H1 (cell line): Measurements from ENCODE around the gene OSBPL3. TPM values are rescaled to one million over a fixed set of nuclear protein-coding genes. Genes with fewer than 3 reads are reported as not detected.

ENCODE experiments used
- CTCF ChIA-PET: fragments of 300-600 bp; sonication (Branson Sonifier 250); formaldehyde crosslinking; loops from one replicate; lab custom pipeline; 2021; ENCODE audit not compliant: partially characterized antibody; lab: Charles Lee
- POLR2A ChIA-PET: fragments of 300-600 bp; sonication (Branson Sonifier 250); formaldehyde crosslinking; loops from one replicate; lab custom pipeline; 2021; ENCODE audit warnings: inconsistent platforms; ENCODE audit not compliant: partially characterized antibody; lab: Charles Lee
- DNase-seq, 2 experiments: peaks; one replicate each; pipeline versions ENCODE4 v3.0.0 to v3.0.0-alpha.2; 2010 to 2022; ENCODE audit warnings: low spot score in 2 of 2, low read depth in 1 of 2, mixed read lengths in 1 of 2
- FAIRE-seq: peaks from 2 replicates; lab custom pipeline; 2011; peaks lifted over from hg19 to GRCh38; lab: Jason Lieb, UNC
- H2AFZ ChIP-seq: 2 replicates; pipeline ENCODE4 v1.8.1; 2012; ENCODE audit warnings: low read length, inconsistent platforms
- H2AK5ac ChIP-seq: 2 replicates; pipeline ENCODE4 v1.6.1; 2013; ENCODE audit warnings: low read depth, low read length
- H2BK120ac ChIP-seq: replicated peaks from 2 replicates; pipeline ENCODE3; 2013; ENCODE audit warnings: low read depth, low read length, inconsistent platforms
- H2BK12ac ChIP-seq: 2 replicates; pipeline ENCODE4 v1.6.1; 2013; ENCODE audit warnings: low read depth, low read length
- H2BK15ac ChIP-seq: 2 replicates; pipeline ENCODE4 v1.6.1; 2013; ENCODE audit warnings: low read length
- H2BK20ac ChIP-seq: 2 replicates; pipeline ENCODE4 v1.6.1; 2013; ENCODE audit warnings: low read length
- H2BK5ac ChIP-seq: 2 replicates; pipeline ENCODE4 v1.6.1; 2013; ENCODE audit warnings: low read depth, low read length
- H3K14ac ChIP-seq: 2 replicates; pipeline ENCODE4 v1.6.1; 2013; ENCODE audit warnings: inconsistent platforms; ENCODE audit not compliant: insufficient read length
- H3K18ac ChIP-seq: 2 replicates; pipeline ENCODE4 v1.6.1; 2013; ENCODE audit warnings: low read length; ENCODE audit errors: extremely low read depth
- H3K23ac ChIP-seq: 2 replicates; pipeline ENCODE4 v1.6.1; 2013; ENCODE audit warnings: inconsistent platforms; ENCODE audit not compliant: insufficient read length
- H3K23me2 ChIP-seq: 2 replicates; pipeline ENCODE4 v1.6.1; 2013; ENCODE audit warnings: low read depth, low read length
- H3K27ac ChIP-seq: 2 replicates; pipeline ENCODE4 v1.6.1; 2011; ENCODE audit warnings: low read depth, low read length, inconsistent platforms
- H3K27me3 ChIP-seq, 4 experiments: replicated peaks in 1 of 4; 1 replicate in 1 of 4; 2 replicates in 3 of 4; pipeline versions ENCODE4 v1.6.1 to v1.8.1; 2011 to 2013; ENCODE audit warnings: low read length in 3 of 4, mild to moderate bottlenecking in 3 of 4, inconsistent platforms in 2 of 4, mixed read lengths in 2 of 4, moderate library complexity in 1 of 4; ENCODE audit not compliant: control insufficient read depth in 3 of 4, insufficient read depth in 3 of 4; ENCODE audit errors: extremely low read depth in 1 of 4
- H3K36me3 ChIP-seq, 4 experiments: 2 replicates each; pipeline versions ENCODE4 v1.6.1 to v1.8.1; 2011 to 2013; ENCODE audit warnings: mild to moderate bottlenecking in 4 of 4, low read length in 3 of 4, moderate library complexity in 2 of 4, control low read depth in 1 of 4, inconsistent platforms in 1 of 4; ENCODE audit not compliant: insufficient read depth in 4 of 4, control insufficient read depth in 2 of 4
- H3K4ac ChIP-seq: replicated peaks from 2 replicates; pipeline ENCODE3; 2013; ENCODE audit warnings: low read length, low read depth, mixed read lengths, inconsistent platforms; ENCODE audit not compliant: insufficient read length
- H3K4me1 ChIP-seq, 4 experiments: replicated peaks in 1 of 4; 1 replicate in 1 of 4; 2 replicates in 3 of 4; pipeline versions ENCODE4 v1.6.1 to v1.8.1; 2011 to 2013; ENCODE audit warnings: low read length in 3 of 4, inconsistent platforms in 2 of 4, mixed read lengths in 1 of 4; ENCODE audit not compliant: insufficient read depth in 4 of 4, control insufficient read depth in 3 of 4
- H3K4me2 ChIP-seq, 2 experiments: 2 replicates each; pipeline versions ENCODE4 v1.6.1 to v1.8.1; 2011 to 2013; ENCODE audit warnings: low read depth in 2 of 2, low read length in 2 of 2, control low read depth in 1 of 2, inconsistent platforms in 1 of 2, mild to moderate bottlenecking in 1 of 2; ENCODE audit not compliant: insufficient read depth in 1 of 2
- H3K4me3 ChIP-seq, 4 experiments: fragments of 200-600, 300-600 bp in 1 of 4; sonication (generic), shearing (Covaris generic), sonication (Bioruptor Twin) in 1 of 4; 2 replicates each; pipeline versions ENCODE4 v1.5.1 to v1.8.1; 2011 to 2016; ENCODE audit warnings: low read length in 4 of 4, low read depth in 3 of 4, control low read depth in 2 of 4, inconsistent platforms in 2 of 4, mild to moderate bottlenecking in 2 of 4, mixed read lengths in 1 of 4, moderate library complexity in 1 of 4; ENCODE audit not compliant: insufficient read depth in 2 of 4; ENCODE audit errors: extremely low read depth in 1 of 4
- H3K56ac ChIP-seq: replicated peaks from 2 replicates; pipeline ENCODE3; 2013; ENCODE audit warnings: low read depth, mild to moderate bottlenecking, mixed read lengths, low read length, inconsistent platforms; ENCODE audit not compliant: insufficient read length
- H3K79me1 ChIP-seq: 2 replicates; pipeline ENCODE4 v1.6.1; 2013; ENCODE audit warnings: low read depth, low read length, control low read depth
- H3K79me2 ChIP-seq, 2 experiments: 2 replicates each; pipeline versions ENCODE4 v1.6.1 to v1.8.1; 2012 to 2013; ENCODE audit warnings: low read length in 2 of 2, mild to moderate bottlenecking in 2 of 2, inconsistent platforms in 1 of 2; ENCODE audit not compliant: insufficient read depth in 2 of 2, control insufficient read depth in 1 of 2
- H3K9ac ChIP-seq, 4 experiments: replicated peaks in 1 of 4; 1 replicate in 1 of 4; 2 replicates in 3 of 4; pipeline versions ENCODE4 v1.6.1 to v1.8.1; 2011 to 2013; ENCODE audit warnings: low read depth in 3 of 4, low read length in 3 of 4, control low read depth in 2 of 4, mild to moderate bottlenecking in 2 of 4, moderate library complexity in 2 of 4, inconsistent platforms in 1 of 4; ENCODE audit errors: extremely low read depth in 1 of 4
- H3K9me3 ChIP-seq, 2 experiments: 2 replicates each; pipeline versions ENCODE4 v1.6.1 to v1.8.1; 2012 to 2013; ENCODE audit warnings: mild to moderate bottlenecking in 2 of 2, moderate library complexity in 2 of 2, control low read depth in 1 of 2, inconsistent platforms in 1 of 2, low read depth in 1 of 2, low read length in 1 of 2, mixed read lengths in 1 of 2; ENCODE audit not compliant: insufficient read depth in 2 of 2
- H4K20me1 ChIP-seq, 2 experiments: replicated peaks in 1 of 2; 2 replicates each; pipeline versions ENCODE3 to v1.8.1; 2011 to 2013; ENCODE audit warnings: inconsistent platforms in 2 of 2, low read length in 2 of 2, mild to moderate bottlenecking in 1 of 2; ENCODE audit not compliant: insufficient read depth in 2 of 2, control insufficient read depth in 1 of 2
- H4K5ac ChIP-seq: 2 replicates; pipeline ENCODE4 v1.6.1; 2013; ENCODE audit warnings: low read length, low read depth, mixed read lengths, inconsistent platforms; ENCODE audit not compliant: insufficient read length
- H4K8ac ChIP-seq: 2 replicates; pipeline ENCODE4 v1.8.0; 2013; ENCODE audit warnings: mild to moderate bottlenecking, moderate library complexity, low read length, inconsistent platforms; ENCODE audit not compliant: insufficient read depth; ENCODE audit errors: extremely low read depth
- H4K91ac ChIP-seq: replicated peaks from 2 replicates; pipeline ENCODE3; 2013; ENCODE audit warnings: low read length, mixed read lengths, inconsistent platforms; ENCODE audit not compliant: insufficient read length
- CHD1 ChIP-seq: IDR thresholded peaks from 2 replicates; pipeline ENCODE4 v1.6.1; 2012; ENCODE audit warnings: low read depth, low read length, improper control_type of control experiment
- JUN ChIP-seq: IDR thresholded peaks from 2 replicates; pipeline ENCODE4 v1.6.1; 2011; ENCODE audit warnings: low read depth, mild to moderate bottlenecking, improper control_type of control experiment, low read length
- KDM1A ChIP-seq: fragments of 200-600, 300-600 bp; sonication (generic); IDR thresholded peaks from 2 replicates; pipeline ENCODE4 v1.7.1; 2016; ENCODE audit warnings: mild to moderate bottlenecking, low read length, borderline replicate concordance
- KDM5A ChIP-seq: fragments of 200-600 bp; IDR thresholded peaks from 2 replicates; pipeline ENCODE4 v1.7.1; 2012; ENCODE audit warnings: mild to moderate bottlenecking, low read length, inconsistent platforms, mixed read lengths
- POLR2AphosphoS5 ChIP-seq: IDR thresholded peaks from 2 replicates; pipeline ENCODE4 v1.6.1; 2011; ENCODE audit warnings: low read depth, low read length
- RXRA ChIP-seq: IDR thresholded peaks from 2 replicates; pipeline ENCODE4 v1.6.1; 2011; ENCODE audit warnings: low read depth, mild to moderate bottlenecking, low read length, moderate library complexity; ENCODE audit not compliant: insufficient read depth
- SIN3A ChIP-seq, 2 experiments: IDR thresholded peaks in 1 of 2; conservative IDR thresholded peaks in 1 of 2; 2 replicates each; pipeline ENCODE4 v1.6.1; 2011 to 2012; ENCODE audit warnings: low read length in 2 of 2, improper control_type of control experiment in 1 of 2, low read depth in 1 of 2, mild to moderate bottlenecking in 1 of 2
- SP1 ChIP-seq: IDR thresholded peaks from 2 replicates; pipeline ENCODE4 v1.6.1; 2011; ENCODE audit warnings: low read depth, low read length
- TAF1 ChIP-seq: IDR thresholded peaks from 2 replicates; pipeline ENCODE4 v1.6.1; 2011; ENCODE audit warnings: mild to moderate bottlenecking, low read depth, low read length
- TAF7 ChIP-seq: optimal IDR thresholded peaks from 2 replicates; pipeline ENCODE3; 2011; ENCODE audit warnings: low read depth, mild to moderate bottlenecking, inconsistent platforms, low read length, moderate library complexity, borderline replicate concordance
- TEAD4 ChIP-seq: IDR thresholded peaks from 2 replicates; pipeline ENCODE4 v1.6.1; 2012; ENCODE audit warnings: low read depth, low read length, inconsistent platforms, mixed read lengths
- WGBS, 2 experiments: shearing (Covaris generic) in 1 of 2; methylation state at CpG; one replicate each; pipeline versions ENCODE4 v1.1.6 to v1.1.7; 2013 to 2015; ENCODE audit warnings: low lambda C conversion rate in 2 of 2, mixed read lengths in 2 of 2, inconsistent platforms in 1 of 2, low coverage in 1 of 2, missing lambda C conversion rate in 1 of 2; ENCODE audit not compliant: insufficient replicate concordance in 2 of 2, insufficient coverage in 1 of 2, insufficient read length in 1 of 2; ENCODE audit errors: extremely low coverage in 1 of 2, missing lambda C conversion rate in 1 of 2; 5-methylcytosine and 5-hydroxymethylcytosine counted together
- polyA plus RNA-seq, 7 experiments: library from polyadenylated mRNA; depleted of rRNA in 3 of 7; stranded (reverse) in 5 of 7; unstranded in 2 of 7; fragments of >200 nt in 5 of 7; fragments of 200-250 nt in 2 of 7; gene quantifications; 1 replicate in 5 of 7; 2 replicates in 1 of 7; 4 replicates in 1 of 7; pipeline versions ENCODE4 v1.2.1 to v1.2.3, GENCODE V29; 2011 to 2013; ENCODE audit warnings: missing spikeins in 2 of 7, mixed read lengths in 2 of 7
- total RNA-seq: library from RNA; stranded (reverse); fragmentation: NEBNext Ultra II Directional; extraction: Animal tissue kit (Norgen Biotek cat#: 25700); gene quantifications from 2 replicates; pipeline ENCODE4 v1.2.1, GENCODE V29; 2021
- TF ChIP-seq, protein P1 (sequence below), 3 experiments: IDR thresholded peaks; 1 replicate in 2 of 3; 2 replicates in 1 of 3; pipeline versions ENCODE4 v1.5.1 to v1.6.1; 2011; ENCODE audit warnings: low read length in 3 of 3, mild to moderate bottlenecking in 3 of 3, inconsistent platforms in 2 of 3, low read depth in 1 of 3, moderate library complexity in 1 of 3; ENCODE audit not compliant: insufficient read depth in 1 of 3; ENCODE audit errors: control extremely low read depth in 1 of 3

The OSBPL3 gene
- total and polyA plus RNA-seq, 2 of the 8 experiments (the other 6 are each of a cell fraction or from before 2014, with no cell fraction given): 2.8 to 13.9 TPM

DNA sequence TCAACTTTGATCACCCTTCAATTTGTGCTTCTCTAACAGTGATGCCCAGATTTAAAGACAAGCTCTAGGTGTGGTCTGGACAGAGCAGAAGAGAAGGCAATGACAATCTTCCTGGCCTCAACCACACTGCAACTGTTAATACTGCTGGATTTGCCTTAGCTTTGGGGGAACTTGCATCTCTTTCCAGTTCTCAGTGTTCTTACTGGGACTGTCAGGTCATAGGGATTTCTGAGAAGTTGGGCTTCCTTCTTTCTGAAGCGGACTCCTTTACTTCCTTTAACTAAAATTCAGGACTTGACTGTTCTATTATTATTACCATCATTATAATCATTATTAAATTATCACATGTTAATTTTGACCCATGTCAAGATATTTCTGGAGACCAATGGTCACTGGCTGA lies 80.8 kb downstream of the OSBPL3 start:
- Histone ChIP-seq H3K79me2 (no peaks in the 10 kb centered on the region), H2AK5ac (no peak overlapping the region), H3K9me3 (no peaks in the 10 kb centered on the region), H3K23me2 (no peaks in the 10 kb centered on the region), H3K56ac (no peak overlapping the region), H2BK15ac (no peak overlapping the region), H3K27ac (no peak overlapping the region), H4K20me1 (no peaks in the 10 kb centered on the region), H2BK12ac (no peak overlapping the region), H3K4me1 (peaks cover 0 to 10% (median 0%) of the 10 kb centered on the region in 4 experiments; a peak in 1 of 7 replicates), H3K4ac (no peak overlapping the region), H4K91ac (no peak overlapping the region), H4K8ac (no peak overlapping the region), H2BK5ac (no peak overlapping the region), H3K79me1 (peaks cover 2% of the 10 kb centered on the region; the same call in 1 of the 2 replicates), H3K36me3 (no peaks in the 10 kb centered on the region), H2BK20ac (no peak overlapping the region), H3K4me3 (no peak overlapping the region), H3K14ac (no peak overlapping the region), H4K5ac (no peak overlapping the region), H3K27me3 (no peaks in the 10 kb centered on the region), H3K9ac (no peak overlapping the region), H3K23ac (no peak overlapping the region), H2AFZ (no peak overlapping the region), H3K18ac (no peak overlapping the region), H3K4me2 (no peak overlapping the region), H2BK120ac (no peak overlapping the region)
- DNase-seq (no peak), FAIRE-seq (no peak)
- ChIA-PET CTCF (interaction anchor here (0.8 to 1.0 kb wide), 2 partner anchors 15 to 193 kb away, joined by 3 to 4 read pairs; no protein-coding TSS in a partner anchor), POLR2A (interaction anchor here (0.6 kb wide), 1 partner anchor 80 kb away, joined by 3 read pairs; no protein-coding TSS in a partner anchor)
- 100% methylated on average over 1 of the region's 1 CpG; no CpG with 5 or more reads in 1 of the 2 experiments for WGBS, 2 experiments
- TF ChIP-seq POLR2AphosphoS5: no peak
- TF ChIP-seq JUN: no peak
- no peak for TF ChIP-seq SIN3A (conservative IDR thresholded peaks at IDR 0.05 in 1 of 2, IDR thresholded peaks at IDR 0.05 in 1 of 2; ENCODE audit: low read depth in 1 of 2, low read length in 2 of 2)
- TF ChIP-seq KDM1A: no peak
- TF ChIP-seq TAF1: no peak
- TF ChIP-seq CHD1: no peak
- TF ChIP-seq, protein P1, sequence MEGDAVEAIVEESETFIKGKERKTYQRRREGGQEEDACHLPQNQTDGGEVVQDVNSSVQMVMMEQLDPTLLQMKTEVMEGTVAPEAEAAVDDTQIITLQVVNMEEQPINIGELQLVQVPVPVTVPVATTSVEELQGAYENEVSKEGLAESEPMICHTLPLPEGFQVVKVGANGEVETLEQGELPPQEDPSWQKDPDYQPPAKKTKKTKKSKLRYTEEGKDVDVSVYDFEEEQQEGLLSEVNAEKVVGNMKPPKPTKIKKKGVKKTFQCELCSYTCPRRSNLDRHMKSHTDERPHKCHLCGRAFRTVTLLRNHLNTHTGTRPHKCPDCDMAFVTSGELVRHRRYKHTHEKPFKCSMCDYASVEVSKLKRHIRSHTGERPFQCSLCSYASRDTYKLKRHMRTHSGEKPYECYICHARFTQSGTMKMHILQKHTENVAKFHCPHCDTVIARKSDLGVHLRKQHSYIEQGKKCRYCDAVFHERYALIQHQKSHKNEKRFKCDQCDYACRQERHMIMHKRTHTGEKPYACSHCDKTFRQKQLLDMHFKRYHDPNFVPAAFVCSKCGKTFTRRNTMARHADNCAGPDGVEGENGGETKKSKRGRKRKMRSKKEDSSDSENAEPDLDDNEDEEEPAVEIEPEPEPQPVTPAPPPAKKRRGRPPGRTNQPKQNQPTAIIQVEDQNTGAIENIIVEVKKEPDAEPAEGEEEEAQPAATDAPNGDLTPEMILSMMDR (IDR thresholded peaks at IDR 0.05; ENCODE audit: control extremely low read depth in 1 of 3, insufficient read depth in 1 of 3, low read depth in 1 of 3, low read length in 3 of 3): no peak
- no peak for TF ChIP-seq TEAD4
- no peak for TF ChIP-seq SP1
- no peak for TF ChIP-seq TAF7
- TF ChIP-seq RXRA: no peak
- no peak for TF ChIP-seq KDM5A
